Daoy (cell line): Measurements from ENCODE around the gene DOCK4. TPM values are rescaled to one million over a fixed set of nuclear protein-coding genes. Genes with fewer than 3 reads are reported as not detected.

Source experiments
- DNase-seq: peaks from one replicate; pipeline ENCODE4 v3.0.0-alpha.2; 2015; ENCODE audit warnings: low read depth
- total RNA-seq: library from RNA; depleted of rRNA; stranded (reverse); fragments of >200 nt; shearing (Covaris generic); gene quantifications from 2 replicates; pipeline ENCODE4 v1.2.3, GENCODE V29; 2014

DOCK4 gene
- total RNA-seq, 1 experiment from 2014 or later = 17.2 TPM

DNA sequence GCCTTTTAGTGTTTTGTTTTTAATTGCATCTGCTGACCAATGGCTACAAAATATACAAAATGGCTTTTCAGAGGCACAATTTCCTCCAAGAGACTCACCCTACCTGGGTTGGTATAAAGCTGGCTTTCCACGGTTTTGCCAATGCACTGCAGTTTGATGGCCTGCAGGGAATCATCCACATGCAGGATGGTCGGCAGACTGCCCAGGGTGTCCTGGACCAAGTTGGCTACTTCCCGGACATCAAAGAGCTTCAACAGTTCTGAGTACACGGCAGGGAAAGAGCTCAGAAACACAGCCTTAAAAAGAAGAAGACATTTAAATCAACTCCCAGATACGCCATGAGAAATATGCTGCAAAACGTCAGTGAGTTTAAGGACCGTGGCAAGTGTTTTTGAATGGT, 342.9 kb downstream of the DOCK4 start:
- DNase-seq = no peak

DNA sequence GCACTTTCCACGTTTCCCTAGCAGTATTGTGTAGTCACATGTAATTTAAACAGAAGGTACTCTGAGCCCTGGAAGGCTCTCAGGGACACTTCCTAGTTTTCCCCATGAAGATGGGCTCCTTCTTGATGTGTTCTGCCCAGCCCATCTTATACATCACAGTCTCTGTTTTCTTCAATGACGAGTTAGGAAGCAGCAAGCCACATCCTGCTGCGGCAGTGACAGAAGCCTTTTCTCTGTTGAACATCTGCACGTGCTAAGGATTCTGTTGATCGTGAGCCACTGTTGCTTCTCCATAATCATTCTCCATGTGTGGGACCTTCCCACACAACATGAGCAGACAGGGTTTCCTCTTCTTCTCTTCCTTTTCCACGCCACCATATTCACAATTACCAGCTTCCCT, 346.0 kb downstream of the DOCK4 start:
- DNase-seq = no peak

DNA sequence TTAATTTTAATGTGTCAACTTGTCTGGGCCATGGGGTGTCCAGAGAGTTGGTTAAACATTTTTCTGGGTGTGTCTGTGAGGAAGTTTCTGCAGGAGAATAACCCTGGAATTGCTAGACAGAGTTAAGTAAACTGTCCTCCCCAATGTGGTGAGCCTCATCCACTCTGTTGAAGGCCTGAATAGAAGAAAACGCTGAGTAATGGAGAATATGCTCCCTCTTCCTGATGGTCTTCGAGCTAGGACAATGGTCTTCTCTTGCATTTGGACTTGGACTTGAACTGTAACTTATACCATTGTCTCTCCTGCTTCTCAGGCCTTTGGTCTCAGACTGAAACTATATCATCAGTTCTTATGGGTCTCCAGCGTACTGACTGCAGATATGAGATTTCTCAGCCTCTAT, 347.9 kb downstream of the DOCK4 start:
- DNase-seq = no peak

DNA sequence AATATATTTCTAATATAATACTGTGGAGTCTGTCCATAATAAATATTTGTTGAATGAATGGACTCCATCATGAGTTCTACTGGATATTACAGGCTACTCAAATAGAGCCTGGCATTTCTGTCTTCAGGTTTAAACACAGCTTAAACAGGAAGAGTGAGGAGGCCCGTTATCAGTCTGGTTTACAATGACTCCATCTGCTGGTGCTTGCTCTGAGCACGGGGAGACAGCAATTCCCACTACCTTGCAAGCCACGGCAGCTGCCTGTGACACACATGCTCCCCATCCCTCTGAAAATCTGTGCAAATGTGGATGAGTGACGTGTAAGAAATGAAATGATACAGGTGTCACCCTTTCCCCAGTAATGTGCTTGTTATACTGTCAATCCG, 350.4 kb downstream of the DOCK4 start:
- DNase-seq = no peak

DNA sequence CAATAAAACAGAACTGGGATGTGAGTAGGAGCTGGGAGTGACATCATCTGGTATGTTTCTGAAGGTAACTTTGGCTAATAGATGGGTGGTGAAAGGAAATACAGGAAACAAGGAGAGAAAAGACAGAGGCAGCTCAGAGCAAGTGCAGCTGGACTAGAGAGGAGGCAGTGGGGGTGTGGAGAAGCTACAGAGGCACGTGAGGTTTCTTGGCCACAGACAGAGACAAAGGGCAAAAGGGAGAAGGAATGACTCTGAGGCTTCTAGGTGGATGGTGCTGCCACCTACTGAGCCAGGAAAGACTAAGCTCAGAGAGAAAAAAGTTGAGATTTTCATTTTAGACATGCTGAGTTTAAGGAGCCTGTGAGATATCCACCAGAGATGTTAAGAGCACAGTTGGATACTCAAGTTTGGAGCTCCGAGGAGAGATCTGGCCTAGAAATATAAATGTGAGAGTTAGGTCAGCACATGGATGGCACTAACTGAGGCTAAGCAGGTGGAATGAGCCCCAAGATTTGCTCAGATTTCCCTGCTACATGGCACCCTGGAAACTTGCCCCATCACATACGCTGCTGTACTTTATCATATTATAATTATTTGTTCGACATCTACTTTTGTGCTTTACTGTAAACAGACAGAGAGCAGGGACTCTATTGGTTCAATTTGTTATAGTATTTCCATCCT, 350.9 kb downstream of the DOCK4 start:
- DNase-seq = peak; percentile 66

DNA sequence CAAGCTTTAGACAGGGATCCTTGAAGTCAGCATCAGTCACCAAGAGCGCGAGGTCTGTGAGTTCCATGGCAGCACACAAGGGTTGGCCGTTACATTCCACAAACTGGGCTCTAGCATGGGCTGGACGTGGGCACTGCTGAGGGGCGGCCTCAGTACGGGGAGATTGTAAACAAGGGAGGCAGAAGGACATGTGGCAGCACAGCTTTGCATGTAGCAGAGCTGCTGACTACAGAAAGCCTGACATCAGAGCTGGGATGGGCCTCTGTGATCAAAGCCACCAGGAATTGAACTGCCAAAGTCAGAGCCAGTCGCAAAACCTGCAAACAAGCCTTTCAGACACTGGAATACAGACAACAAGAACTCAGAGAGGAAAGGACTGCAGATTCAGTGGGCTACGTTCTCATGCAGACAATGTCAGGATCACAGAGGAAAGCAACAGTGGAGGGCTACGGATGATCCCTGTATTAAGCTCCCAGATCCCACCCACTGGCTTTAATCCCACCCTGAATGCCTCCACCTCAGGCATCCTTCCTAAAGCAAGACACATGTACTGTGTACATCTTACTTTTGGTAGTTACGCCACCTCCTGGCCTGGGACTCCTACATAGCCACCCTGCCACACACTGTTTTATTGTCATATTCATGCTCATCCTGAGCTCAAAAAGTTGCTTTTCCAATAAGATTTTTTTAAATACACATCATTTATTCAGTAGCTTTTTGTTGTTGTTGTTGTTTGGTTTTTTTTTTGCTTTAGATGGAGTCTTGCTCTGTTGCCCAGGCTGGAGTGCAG, 352.8 kb downstream of the DOCK4 start:
- no peak for DNase-seq

DNA sequence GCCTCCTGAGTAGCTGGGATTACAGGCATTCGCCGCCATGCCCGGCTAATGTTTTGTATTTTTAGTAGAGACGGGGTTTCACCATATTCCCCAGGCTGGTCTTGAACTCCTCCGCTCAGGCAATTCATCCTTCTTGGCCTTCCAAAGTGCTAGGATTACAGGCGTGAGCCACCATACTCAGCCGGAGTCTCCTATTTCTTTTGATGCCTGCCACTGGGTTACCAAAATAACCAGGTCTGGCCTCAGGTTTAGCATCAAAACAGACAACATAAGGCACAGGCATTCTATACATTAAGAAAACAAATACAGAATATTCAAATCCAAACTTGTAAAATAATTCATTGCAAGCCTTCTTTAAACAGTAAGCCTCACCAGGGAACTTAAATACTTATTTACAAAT, 354.1 kb downstream of the DOCK4 start:
- no peak for DNase-seq

DNA sequence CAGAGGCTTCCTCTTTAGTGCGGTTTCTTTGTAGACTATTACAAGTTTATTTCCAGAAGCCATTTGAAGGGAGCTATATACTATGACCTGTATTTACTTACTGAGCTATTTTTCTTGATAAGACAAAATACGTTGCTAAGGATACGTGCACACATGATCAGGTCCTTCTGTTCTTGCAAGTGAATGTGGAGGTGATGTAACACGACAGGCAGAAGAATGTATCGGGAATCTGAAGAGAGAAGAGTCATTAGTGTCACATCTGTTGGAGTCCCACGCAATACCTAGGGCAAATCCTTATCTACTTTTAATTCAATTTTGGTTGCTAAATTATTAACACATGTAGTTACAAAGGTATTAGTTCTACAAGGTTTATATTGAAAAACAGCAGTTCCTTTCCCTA, 359.3 kb downstream of the DOCK4 start:
- no peak for DNase-seq

DNA sequence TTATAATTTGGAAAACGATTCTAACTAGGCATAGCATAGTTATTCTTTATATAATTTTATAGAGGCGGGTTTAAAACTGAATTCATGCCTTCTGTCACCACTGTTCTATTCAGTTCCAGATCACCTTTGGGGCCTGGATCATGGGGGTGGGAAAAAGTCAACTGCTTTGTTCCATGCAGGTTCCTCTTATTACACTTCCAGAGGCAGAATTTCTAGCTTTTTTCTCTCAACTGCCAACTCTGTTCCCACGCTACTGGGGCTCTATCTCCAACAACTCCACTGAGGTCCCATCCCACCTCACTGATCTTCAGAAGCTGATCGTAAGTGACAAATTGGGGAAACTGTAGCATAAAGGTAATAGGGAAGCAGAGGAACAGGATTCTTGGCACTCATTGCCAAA, 360.3 kb downstream of the DOCK4 start:
- DNase-seq = no peak

DNA sequence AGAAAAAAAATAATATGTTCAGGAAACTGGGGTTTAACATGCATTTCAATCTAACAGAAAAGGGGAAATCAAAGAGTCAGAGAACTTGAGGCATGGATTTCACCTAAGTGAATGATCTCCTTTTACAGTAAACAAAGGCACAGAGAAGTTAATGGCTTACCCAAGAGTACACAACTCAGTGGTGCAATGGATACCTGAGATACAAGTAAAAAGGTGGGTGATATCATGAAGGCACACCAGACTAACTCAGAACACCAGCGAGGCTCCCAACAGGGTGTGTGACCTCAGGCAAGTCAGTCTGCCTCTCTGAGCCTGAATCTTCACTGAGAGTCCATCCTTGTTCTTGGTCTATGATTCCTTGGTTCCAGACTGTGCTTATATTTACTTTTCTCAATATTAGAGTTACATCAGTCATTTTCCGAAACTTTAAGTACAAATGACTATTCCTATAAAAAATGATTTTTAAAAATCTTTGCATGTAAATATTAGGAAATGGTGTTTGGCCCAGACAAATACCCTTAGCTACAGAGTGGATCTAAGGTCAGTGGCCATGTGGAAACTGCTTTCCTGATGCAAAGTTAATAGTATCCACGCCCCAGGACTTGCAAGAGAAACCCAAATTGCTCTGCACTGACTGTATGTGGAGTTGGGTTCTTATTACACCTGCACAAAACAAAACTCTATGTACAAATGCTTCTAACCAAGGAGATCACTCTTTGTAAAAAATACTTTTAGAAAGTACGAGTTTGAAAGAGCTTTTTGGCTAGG, 361.1 kb downstream of the DOCK4 start:
- DNase-seq = no peak

DNA sequence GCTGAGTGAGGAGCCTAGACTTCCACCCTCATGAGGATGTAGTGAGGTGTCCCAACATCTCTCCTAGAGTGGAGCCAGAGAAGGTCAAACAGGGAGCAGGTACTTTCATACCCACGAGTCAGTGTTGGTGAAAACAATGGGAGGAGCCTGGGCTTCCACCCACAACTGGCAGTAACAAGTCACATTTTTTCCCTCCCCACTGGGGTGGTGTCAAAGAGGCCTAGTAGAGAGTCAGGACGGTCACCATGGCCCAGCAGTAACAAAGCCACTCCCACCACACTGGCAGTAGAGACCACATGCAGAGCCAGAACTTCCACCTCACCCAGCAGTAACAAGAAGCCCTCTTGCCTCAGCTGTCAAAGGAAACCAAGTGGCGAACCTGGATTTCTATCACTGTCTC, 363.7 kb downstream of the DOCK4 start:
- DNase-seq = no peak

DNA sequence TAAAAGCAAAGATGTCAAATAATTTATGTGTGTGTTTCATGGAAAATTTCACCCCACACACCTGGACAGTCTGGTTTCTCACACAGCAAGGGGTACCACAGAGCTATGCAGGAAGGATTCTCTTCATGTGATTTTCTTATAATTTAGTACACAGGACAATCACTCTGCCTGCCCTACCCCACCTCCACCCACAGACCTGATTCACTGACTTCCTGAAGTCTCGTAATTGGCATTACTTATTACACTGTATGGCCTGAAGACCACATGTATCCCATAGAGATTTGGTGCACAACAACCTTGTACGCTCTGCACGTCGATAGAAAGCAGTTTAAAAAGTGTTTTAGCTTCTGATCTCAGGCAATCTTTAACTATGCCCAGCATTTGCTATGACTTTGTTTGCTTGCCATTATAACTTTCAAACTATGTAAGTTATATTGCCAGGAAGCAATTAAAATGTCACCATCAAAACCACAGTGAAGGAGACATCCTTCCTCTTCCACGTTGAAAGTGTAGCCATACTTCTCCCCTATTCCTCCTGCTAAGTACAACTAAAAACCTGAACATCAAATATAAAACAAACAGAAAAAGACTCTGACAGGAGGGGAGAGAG, 364.5 kb downstream of the DOCK4 start:
- DNase-seq = no peak

DNA sequence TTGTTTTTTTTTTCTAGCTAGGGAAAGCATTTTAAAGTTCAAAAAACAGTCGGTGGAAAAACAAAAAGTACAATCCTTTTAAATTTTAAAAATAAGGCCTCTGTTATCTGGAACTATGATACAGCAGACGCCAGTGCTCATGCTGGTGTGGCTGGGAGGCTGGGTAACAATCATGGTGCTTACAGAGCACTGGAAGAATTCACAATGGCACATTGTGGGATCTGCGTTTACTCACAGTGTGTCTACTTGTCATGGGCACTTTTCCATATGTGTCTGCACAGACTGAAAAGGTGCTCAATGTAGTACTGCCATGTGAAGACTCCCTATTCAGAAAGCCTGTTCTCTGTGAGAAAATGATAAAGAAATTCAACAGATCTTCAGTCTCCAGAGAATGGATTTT, 365.7 kb downstream of the DOCK4 start:
- DNase-seq = no peak

DNA sequence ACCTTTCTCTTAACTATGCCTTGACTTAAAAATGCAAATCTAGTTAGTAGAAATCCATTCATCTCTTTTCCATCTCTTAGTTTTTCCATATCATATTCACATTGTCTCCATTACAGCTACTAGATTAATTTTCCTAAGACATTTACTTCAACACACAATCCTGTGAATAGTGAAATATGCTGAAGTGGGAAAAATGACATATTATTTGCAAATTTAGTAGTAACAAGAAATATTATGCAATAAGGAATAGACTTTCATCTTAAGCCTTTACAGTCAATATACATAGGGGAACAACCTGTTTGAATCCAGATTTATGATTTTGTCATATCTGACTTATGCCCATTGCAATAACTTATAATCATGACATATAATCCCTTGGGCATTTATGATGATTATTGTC, 366.9 kb downstream of the DOCK4 start:
- no peak for DNase-seq

DNA sequence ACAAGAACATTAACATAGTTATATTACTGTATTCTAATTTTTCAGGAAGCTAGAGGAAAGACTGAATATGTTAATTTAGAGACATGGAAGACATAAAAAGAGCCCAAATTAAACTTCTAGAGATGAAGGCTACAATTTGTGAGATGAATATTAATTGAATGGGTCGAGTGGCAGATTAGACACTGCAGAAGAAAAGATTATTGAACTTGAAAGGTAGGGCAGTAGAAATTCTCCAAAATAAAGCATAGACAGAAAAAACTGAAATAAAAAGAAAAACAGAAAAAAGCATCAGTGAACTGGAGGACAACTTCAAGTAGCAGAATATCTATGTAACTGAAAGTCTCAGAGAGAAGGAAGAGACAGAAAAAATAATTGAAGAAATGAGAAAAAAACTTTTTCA, 369.6 kb downstream of the DOCK4 start:
- no peak for DNase-seq

DNA sequence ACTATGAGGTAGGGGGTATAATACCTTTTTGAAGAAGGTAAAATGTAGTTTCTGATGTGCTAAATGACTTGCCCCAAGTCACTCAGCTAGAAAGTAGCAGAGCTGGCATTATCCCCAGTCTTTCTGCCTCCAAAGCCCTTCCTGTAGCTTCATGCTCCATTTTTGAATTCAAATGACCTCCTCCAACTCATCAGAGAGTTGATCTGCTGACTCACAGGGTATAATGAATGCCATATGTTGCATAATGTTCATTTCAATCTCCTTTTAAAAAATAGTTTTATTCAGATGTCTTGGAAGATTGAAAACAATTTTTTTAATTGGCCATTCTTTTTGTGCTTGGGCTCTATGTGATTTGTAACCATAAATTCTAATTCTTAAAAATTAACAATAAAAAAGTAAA, 371.1 kb downstream of the DOCK4 start:
- peak; percentile 75 for DNase-seq

DNA sequence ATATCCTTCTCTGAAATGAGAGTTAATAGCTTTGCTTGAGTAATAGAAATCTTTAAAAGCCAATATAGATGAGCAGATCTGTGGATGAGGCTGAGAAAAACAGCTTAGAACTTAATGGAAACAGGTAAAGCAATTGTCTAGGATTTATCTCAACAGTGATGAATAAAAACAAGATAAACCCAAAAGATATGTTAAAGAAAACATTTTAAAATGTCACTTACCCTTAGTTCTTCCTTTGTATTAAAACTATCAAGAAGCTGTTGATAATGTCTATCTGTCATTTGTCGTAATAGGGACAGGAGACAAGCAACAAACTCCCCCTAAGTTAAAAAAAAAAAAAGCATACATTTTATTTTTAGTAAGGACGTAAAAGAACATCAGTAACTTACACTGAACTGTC, 371.8 kb downstream of the DOCK4 start:
- no peak for DNase-seq

DNA sequence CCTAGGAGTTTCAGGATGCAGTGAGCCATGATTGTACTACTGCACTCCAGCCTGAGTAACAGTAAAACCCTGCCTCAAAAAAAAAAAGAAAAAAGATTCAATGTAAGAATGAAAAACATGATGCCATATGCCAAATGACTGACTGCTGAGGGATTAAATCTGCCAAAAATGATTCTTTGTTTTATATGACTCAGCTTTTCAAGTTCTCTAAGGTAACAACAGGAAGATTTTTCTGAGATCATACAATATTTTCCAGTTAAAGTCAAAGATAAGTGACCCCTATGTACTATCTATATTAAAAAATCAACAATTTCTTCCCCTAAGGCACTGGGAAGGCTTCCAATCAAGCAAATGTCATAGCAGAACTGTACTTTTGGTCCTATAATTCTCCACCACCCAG, 372.7 kb downstream of the DOCK4 start:
- DNase-seq = no peak

DNA sequence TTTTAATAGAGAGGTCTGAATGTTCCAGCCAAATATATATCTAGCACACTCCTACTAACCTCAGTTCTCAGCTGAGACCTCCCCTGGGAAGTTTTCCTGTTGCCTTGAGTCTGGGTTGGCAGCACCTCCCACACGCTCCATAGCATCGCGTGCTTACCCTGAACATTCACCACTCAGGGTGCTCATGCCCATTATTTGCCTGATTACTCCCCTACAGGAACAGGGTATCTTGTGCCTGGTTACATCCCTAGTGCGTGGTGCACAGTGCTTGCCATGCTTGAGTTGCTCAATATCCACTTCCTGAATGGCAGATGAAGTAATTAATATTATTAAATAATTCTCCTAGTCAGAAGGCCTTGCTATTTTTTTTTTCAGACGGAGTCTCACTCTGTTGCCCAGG, 374.0 kb downstream of the DOCK4 start:
- no peak for DNase-seq

DNA sequence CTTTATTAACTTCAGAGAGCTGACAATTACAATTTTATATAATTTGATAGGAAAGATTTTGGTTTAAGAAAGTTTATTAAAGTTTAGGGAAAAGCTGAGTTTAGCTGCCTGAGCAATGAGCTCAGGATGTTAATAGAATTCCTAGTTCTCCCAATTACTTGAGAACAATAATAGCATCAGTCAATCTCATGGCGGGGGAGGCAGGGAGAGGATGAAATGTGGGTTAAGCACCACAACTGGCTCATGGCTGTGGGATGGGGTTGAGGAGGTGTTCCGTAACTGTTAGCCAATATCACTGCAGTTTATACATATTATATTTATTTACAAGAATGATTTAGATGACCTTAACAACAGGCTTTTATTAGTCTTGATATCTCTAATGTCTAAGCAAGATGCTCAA, 377.0 kb downstream of the DOCK4 start:
- DNase-seq = no peak

DNA sequence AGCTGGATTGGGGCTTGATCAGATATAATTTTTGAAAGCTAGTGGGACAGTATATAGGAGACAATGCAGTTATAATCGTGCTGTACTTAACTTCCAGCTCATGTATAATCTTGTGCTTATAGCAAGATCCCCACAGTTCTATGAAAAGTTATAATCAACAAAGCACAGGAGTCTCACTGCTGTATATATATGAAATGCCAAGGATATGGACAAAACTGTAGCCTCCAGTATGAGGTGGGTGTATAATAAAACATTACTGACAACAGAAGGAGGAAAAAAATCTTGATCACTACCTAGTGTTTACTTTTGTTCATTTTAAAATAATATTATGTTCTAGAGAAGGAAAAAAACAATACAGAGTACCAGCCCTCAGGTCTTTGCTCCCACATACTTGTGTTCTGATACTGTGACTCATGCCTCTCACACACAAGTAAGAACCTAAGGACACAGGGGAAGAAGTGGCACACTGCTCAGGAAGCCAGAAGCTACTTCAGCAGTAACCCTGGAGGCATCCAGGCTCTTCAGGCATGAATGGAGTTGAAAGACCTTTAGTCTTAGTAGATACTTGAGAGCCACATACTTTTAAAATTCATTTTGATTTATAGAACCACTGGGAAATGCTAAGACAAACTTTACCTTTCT, 378.2 kb downstream of the DOCK4 start:
- peak; percentile 44 for DNase-seq

DNA sequence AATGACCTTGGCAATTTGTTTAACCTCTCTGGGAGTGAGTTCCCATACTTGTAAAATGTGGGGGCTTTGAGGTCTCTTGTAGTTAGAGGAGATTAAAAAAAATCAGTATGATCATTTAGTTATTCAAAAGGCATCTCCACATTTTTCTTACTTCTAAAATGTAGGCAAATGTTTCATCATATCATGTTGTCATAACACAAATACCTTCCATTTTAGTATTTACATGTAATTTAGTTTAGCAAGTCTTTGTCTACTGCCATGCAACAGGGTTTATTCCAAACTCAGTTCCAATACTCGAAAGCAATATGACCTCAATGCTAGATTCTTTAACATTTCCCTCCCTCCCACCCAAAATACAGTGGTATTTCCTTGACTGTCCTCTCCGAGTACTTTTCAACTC, 381.2 kb downstream of the DOCK4 start:
- DNase-seq = no peak
